Measurements from ENCODE around the gene ALDOC.

The ALDOC gene

DNA sequence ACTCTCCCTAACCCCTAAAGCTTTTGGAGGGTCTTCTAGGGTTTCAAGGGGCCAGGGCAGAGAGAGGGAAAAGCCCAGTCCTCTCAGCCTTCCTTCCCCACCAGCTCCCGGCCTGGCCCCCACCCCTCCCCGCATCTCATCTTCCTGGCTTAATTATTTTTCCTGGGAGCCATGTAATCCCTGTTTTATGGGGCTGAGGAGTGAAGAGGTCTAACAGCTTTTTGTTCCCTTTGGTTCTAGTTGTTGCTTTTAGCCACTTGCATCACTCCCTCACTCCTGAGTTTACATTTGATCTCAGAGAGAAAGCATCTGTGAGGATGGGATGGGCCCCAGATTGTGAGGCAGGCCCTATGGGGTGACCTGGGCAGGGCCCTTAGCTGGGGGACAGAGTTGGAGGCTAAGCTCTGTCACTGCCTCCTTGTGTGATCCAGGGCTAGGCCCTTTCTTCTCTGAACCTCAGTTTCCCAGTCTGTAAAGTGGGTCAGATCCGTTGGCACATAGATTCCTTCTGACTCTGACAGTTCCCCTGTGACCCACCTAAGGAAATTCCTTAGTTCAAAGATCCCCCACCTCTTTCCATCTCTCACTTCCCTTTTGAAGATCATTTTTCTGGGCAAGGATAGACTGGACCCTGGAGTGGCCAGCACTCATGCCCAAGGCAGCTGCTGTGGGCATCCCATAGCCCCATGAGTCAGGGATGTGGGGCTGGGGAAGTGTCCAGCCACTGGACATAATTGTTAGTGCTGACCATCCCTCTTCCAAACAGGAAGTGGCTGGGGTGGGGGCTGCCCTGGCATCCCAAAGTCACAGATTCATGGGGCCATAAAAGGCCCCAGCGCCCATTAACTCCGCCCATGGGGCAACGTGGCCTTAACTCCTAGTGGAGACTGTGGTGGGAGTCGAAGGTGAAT, 44.4 kb downstream of the ALDOC start:
- DNase-seq (ENCODE audit: low read depth), result no peak

DNA sequence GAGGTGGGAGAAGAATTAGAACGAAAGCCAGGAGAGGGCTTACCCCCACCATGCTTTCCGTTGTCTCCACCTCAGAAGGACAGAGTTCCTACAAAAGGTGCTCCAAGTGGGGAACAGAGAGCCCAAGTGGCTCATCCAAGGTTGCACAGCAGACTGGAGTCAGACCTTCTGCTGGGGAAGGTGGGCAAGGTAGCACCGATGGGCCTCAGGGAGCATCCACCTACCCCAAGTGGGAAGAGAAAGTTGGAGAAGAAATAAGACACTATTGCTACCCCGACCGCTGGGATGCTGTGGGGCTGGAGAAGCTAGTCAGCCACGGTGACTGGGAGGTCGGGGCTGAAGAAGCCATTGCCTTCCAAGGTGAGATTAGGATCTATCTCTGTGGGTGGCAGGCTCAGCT, 45.8 kb downstream of the ALDOC start:
- no peak for DNase-seq (ENCODE audit: low read depth)

DNA sequence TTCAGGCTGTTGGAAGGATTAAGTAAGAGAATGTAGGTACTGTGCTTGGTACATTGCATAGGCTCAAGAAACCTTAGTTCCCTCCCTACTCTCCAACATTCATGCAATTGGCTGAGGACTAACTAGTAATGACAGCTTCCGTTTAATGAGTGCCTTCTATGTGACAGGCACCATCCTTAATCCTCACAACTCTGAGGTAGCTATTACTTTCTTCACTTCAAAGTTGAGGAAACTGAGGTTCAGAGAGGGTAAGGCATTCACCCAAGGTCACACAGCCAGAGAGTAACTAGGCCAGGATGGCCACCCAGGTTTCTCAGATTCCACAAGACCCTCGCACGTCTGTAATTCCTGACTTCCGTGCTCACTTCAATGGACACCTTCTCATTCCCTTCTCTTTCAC, 46.4 kb downstream of the ALDOC start:
- no peak for DNase-seq (ENCODE audit: low read depth)

- DNase-seq (ENCODE audit: low read depth), result no peak
These were observed 47.7 kb downstream of the ALDOC start for GRCh38 chr17:28529013-28529400.

DNA sequence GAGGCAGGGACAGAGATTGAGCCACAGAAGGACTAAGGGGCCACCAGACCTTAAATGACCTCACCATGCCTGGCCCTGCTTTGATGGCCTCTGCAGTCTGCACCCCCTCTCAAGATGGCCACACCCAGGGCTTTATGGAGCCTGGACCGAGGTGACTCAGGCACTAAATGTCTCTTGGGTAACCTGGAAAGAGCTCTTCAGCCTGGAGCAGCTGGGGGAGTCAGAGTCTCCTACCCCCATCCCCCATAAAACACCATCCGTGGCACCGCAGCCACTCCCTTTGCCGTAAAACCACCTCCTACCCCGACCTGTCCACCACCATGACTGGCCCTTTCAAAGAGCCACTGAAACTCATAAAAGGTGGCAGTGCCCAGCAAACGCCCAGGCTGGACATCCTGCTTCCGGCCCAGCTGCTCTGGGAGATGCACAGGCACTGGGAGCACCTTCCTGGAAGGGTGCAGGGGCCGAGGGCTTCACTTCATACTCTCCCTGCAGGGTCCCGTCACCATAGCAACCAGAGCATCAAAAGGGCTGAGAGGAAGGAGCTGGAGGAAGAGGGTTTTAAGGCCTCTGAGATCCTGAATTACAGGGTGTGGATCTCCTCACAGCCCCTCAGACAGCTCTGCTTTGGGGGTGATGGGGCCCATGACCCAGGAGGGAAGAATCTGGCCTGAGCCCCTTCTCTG, 48.2 kb downstream of the ALDOC start:
- no peak for DNase-seq (ENCODE audit: low read depth)

DNA sequence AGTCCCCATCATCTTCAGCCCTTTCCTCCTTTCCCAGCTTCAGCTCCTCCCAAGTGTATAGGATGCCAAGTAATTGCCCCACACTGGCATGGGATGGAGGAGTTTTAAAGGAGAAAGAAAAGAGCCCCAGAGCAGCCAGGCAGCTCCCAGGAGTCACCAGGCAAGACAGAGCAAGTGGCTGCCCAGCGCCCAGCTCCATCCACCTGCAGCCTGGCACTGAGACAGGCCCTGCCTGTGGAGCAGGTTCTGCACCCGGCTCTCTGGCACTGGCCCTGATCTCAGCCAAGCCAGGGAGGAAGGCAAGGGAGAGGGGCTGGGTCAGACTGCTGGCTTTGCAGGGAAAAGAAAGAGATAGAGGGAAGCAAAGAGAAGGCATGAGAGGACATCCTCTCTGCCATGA, 48.8 kb downstream of the ALDOC start:
- DNase-seq (ENCODE audit: low read depth), result no peak

- no peak for DNase-seq (ENCODE audit: low read depth)
These were observed 49.5 kb downstream of the ALDOC start for GRCh38 chr17:28527181-28527681.

GRCh38 chr17:28526381-28526780, 50.3 kb downstream of the ALDOC start:
- no peak for DNase-seq (ENCODE audit: low read depth)

GRCh38 chr17:28524476-28525424, 51.9 kb downstream of the ALDOC start:
- DNase-seq (ENCODE audit: low read depth), result no peak

DNA sequence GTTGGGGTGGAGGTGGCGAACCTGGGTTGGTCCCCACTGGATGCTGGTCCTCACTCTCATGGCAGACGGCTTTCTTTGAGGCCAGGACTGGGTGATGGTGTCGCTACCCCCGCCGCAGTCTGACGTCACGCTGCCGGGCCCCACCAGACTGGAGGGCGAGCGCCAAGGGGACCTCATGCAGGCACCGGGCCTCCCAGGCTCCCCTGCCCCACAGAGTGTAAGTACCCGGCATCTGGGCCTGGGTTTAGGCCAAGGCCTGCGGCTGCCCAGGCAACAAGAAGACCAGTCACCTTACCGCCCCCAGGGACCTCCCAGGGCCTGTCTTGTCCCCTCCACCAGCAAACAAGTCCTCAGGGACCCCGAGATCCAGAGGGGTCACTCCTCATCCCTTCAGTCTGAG, 52.8 kb downstream of the ALDOC start:
- no peak for DNase-seq (ENCODE audit: low read depth)

DNA sequence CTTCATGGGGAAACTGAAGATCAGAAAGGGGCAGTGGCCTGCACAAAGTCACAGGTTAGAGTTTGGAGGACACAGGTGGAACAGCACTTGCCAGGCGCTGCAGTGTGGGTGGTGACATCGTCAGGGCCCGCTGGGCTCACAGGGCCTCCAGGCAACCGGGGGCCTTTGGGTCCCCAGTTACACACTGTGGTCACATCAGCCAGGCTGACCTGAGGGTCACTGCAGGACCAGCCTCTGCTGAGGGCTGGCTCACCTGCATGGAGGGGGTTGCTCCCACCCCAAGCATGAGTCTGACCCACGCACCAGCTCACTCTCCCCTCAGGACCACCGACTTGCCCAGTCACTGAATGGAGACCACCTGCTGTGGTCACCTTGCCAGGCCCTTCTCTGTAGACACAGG, 53.5 kb downstream of the ALDOC start:
- no peak for DNase-seq (ENCODE audit: low read depth)

Measured in activated T-cell treated with anti-CD3 and anti-CD28 coated beads for 48 hours (primary cell).